GM18907 (cell line): ENCODE results near the gene HOXA11.

Experiments
- ATAC-seq: cut with Tn5 transposase; IDR thresholded peaks from one replicate; pipeline ENCODE4 v1.9.1; 2021; ENCODE audit warnings: mild to moderate bottlenecking, moderate library complexity; ENCODE audit not compliant: unreplicated experiment

Gene HOXA11

DNA sequence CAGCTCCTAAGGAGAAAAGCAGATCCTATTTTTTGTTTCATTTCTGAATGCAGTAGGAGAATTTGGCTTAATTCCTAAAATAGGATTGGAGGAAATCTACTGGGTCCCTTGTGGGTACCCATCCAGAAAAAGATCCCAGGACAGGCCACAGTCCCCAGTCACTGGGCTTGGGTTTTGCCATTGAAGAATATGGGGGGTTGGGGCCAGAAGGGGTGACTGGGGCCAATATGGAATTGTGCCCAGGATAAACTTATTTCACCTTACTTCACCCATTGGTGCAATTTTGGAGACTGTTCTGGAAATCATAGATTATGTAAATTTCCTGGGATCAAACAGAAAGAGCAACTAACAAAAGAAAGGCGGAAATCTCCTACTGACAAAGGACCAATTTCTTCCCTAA lies 46.6 kb downstream of the HOXA11 start:
- ATAC-seq, result no peak

DNA sequence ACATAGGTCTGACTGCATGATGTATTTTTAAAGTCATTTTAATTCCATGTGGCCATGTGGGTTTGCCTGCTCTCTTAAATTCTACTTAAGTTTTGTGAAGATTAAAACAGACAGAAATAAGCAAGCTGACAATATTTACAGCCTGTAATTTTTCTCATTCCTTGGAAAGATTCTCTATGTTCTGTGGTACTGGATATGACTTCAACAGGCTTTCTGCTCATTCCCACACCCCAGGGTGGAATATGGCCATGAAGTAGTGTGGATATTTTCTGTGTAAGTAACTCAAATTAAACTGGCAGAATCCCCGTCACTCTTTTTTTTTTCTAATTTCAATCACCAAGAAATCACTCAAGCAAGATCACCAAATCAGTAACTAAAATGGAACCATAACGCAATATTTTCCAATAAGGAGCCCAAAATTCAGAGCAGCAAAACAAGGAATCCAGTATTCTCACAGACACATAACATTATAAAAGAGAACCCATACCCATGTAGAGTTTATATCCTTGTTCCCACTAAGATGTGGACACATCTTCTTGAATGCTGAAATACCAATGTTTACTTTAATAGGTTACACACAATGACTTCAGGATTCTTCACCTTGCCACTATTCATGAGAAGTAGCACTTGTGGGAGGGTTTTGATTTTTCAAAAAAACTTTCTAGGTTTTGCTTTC lies 47.3 kb downstream of the HOXA11 start:
- ATAC-seq, result no peak

DNA sequence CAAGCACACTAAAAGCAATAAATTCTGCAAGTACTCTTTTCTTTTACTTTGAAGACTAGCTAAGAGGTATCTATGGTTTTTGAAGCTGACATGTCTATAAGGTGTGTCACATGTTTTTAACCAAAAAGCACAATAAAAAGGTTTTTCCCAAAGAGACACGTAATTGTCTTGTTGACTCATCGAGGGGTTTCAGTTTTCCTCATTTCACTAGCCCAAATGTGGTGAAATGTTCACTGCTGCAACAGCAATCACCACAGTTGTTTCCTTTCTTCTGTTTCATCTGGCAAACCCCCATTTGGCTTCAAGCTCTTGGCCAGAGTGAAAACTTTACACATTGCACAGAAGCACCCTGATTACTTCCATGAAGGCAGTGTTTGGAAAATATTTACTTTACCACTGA lies 50.6 kb downstream of the HOXA11 start:
- ATAC-seq, result no peak

DNA sequence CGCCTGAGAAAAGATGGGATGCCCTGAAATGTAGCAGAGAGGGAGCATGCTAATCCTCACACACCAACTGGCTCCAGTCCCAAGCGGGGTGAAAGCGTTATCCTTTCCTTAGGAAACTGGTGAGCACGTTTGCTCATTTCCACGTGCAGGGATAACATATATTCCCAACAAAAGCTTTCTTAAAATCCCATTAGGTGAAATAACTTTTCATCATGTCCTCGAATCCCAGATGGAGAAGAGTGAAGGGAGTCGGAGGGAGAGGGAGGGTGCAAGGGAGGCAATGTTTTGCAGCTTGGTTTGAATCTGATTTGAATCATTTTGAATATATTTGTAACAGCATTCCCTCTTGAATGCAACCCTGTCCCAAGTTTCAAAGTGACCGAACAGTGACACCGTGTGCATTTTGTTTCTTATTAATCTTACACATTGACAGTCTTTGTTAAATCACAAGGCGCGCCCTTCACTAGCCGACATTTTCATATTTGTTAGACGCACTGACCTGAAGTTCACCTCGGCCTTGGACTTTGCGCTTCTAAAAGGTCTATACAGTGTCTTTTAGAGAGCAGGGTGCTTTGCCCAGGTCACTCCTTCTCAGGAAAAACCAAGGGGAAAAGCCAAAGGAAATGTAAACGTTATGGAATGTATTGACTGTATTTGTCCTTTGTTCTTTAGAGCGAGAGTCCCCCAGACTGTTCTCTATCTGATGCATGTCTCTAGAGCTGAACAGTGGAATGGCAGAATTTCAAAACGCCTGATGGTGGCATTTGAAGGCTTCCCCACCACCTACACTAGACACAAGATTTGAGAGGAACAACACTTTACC lies 51.4 kb downstream of the HOXA11 start:
- ATAC-seq, result no peak

DNA sequence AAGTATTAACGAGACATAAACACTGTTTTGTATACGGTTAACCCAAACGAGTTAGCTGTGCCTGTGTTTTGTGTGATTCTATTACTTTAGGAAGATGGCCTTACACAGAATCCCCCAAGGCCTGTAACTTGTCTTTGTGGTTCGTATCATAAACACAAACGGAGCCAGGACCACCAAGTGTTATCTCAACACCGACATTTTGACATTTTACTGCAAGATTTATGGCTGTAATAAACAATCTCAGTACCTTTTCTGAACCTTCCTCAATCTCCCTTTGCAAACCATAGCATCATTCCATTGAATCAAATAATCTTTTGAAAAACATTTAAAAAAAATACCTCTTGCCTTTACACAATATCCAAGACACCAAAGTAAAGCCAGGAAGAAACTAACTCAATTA lies 52.1 kb downstream of the HOXA11 start:
- no peak for ATAC-seq

DNA sequence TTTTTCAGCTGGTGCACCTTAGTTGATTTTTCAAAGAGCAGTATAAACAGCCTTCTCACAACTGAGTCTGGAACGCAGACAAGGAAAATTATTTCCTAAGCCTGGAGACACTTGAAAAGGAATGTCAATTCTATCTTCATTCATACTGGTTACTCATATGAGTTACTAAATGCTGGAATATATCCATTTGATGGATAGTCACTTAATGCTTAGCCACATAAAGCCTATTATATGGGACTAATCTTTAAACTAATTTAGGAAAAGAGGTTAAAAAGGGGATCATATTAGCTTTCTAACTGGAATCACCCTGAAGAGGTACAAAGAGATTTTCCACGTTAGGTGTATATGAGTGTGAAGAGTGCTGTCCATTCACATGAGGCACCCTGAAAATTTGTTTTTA lies 52.8 kb downstream of the HOXA11 start:
- no peak for ATAC-seq

DNA sequence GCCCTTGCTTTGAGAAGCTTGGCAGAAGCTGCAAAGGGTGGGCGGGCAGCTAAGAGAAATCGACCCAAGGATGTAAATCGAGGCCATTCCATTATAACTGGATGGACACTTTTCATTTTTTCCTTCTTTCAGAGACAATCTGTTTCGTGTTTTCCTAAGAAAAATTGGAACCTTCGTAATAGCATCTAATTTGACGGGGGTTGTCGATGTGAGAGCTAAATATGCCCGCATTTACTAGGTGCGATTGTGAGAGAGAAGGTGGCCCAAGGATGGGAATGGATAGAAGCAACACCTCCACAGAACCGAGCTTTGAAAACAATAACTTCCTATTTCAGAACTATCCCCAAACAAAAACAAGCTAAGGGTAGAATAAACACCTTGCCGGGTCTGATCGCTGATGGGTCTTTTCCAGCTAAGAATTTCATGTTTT lies 53.6 kb downstream of the HOXA11 start:
- ATAC-seq, result no peak
